ENCODE measurements around the gene WARS2. TPM values are rescaled to one million over a fixed set of nuclear protein-coding genes. Genes with fewer than 3 reads are reported as not detected.

Gene WARS2
- total and polyA plus RNA-seq, 8 donors, result 3.5 to 48.4 (median 9.5) TPM

DNA sequence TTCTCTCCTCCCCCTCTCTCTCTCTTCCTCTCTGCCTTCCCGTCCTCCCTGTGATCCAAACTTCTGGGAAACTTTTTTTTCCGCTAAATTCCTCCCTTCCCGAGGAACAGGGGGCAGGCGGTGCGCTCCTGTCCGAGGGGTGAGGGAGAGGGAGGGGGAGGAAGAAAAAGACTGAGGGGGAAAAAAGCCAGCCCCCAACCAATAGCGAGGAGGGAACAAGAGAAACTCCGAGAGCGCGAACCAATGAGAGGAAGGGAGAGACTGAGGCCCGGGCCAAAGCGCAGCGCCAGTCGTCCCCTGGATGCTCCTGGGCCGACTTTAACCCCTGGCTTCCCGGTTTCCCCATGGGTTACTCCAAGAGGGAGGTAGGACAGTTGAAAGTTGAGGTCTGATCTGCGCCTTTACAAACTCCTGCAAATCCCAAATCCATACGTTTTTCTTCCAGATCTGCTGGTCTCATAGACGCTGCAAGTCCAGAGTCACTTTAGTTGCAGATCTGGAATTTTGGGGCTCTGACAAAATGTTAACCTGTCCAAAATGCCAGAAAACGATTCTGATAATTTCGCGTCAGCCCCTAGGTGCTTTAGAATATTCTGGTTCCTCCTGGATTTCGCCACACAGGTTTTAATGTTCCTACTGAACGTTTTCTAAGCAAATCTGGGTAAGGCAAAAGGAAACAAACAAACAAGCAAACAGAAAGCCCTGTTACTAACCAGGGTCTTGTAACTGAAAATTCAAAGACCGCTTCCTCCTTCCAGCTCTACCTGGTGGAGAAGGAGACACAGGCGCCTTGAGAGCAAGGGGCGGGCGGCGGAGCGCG is 152.1 kb downstream of the WARS2 start, which contains the start of gene TBX15:
Gene TBX15 (minus strand): TSS at position 158 of the 820 bp plus-strand sequence. CDS start 548 bp downstream, outside the sequence.
- DNase-seq, result no peak
- Histone ChIP-seq H3K9me3 (peaks cover 0 to 36% (median 9%) of the 10 kb centered on the region in 4 donors), H3K27ac (no peak within 1 kb of the TSS), H3K4me1 (peaks cover 25 to 65% (median 45%) of the 10 kb centered on the region in 4 donors), H3K36me3 (no peaks in the 10 kb centered on the region), H3K4me3 (peak within 1 kb of the TSS; percentile 32 to 49 (median 42)), H3K27me3 (peaks cover 58 to 100% (median 100%) of the 10 kb centered on the region in 3 donors)
- intact Hi-C loops (cut with DNase I; ENCODE audit: low total_unique reads), result no loop called here
- TF ChIP-seq POLR2AphosphoS5 (IDR thresholded peaks at IDR 0.05) (no peak), POLR2A (IDR thresholded peaks at IDR 0.05) (no peak), EP300 (IDR thresholded peaks at IDR 0.05) (no peak)
- TF ChIP-seq, protein P1, sequence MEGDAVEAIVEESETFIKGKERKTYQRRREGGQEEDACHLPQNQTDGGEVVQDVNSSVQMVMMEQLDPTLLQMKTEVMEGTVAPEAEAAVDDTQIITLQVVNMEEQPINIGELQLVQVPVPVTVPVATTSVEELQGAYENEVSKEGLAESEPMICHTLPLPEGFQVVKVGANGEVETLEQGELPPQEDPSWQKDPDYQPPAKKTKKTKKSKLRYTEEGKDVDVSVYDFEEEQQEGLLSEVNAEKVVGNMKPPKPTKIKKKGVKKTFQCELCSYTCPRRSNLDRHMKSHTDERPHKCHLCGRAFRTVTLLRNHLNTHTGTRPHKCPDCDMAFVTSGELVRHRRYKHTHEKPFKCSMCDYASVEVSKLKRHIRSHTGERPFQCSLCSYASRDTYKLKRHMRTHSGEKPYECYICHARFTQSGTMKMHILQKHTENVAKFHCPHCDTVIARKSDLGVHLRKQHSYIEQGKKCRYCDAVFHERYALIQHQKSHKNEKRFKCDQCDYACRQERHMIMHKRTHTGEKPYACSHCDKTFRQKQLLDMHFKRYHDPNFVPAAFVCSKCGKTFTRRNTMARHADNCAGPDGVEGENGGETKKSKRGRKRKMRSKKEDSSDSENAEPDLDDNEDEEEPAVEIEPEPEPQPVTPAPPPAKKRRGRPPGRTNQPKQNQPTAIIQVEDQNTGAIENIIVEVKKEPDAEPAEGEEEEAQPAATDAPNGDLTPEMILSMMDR (IDR thresholded peaks at IDR 0.05), result no peak
- WGBS, 5 donors, result 10 to 16% (median 14%) methylated on average over 31 of the region's 31 CpGs

DNA sequence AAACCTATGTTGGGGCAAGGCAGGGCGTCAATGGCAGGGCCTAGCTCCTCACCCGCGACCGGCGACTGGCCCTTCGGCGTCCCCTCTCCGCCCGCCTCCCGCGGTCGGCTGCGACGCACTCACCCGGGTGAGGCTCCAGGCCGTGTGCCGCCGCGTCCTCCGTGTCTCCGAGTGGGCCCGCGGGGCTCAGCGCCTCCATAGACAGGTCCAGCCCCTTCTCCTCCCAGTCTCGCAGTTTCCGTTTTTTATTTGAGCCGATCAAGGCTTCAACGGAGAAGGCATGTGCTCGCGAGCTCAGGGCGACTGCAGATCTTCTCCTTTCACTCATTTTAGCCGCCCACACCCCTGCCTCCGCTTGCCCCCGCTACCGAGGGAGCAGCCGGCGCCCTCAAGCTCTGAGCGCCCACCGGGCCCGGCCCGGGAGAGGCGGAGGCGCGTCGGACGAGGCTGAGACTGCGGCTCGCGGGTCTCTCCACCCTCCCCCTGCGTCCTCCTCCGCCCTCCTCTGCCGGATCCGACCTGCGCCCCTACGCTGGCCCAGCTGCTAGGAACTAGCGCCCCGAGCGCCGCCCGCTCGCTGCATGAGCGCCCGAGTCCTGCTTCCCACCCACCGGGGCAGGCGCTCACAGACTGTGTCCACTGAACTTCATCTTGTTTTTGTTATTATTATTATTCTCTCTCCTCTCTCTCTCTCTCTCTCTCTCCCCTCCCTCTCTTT is 152.8 kb downstream of the WARS2 start:
- intact Hi-C loops (cut with DNase I; ENCODE audit: low total_unique reads), result no loop called here
- TF ChIP-seq POLR2A (IDR thresholded peaks at IDR 0.05), result no peak
- TF ChIP-seq EP300 (IDR thresholded peaks at IDR 0.05), result no peak
- TF ChIP-seq POLR2AphosphoS5 (IDR thresholded peaks at IDR 0.05), result no peak
- Histone ChIP-seq H3K4me1 (peaks cover 25 to 57% (median 43%) of the 10 kb centered on the region in 4 donors), H3K36me3 (no peaks in the 10 kb centered on the region), H3K4me3 (peak overlapping the region; percentile 32 to 49 (median 42)), H3K27ac (no peak overlapping the region), H3K9me3 (peaks cover 0 to 38% (median 8%) of the 10 kb centered on the region in 4 donors), H3K27me3 (peaks cover 58 to 100% (median 100%) of the 10 kb centered on the region in 3 donors)
- 2 to 11% (median 6%) methylated on average over 43 to 65 of the region's 65 CpGs for WGBS, 5 donors
- no peak for DNase-seq

DNA sequence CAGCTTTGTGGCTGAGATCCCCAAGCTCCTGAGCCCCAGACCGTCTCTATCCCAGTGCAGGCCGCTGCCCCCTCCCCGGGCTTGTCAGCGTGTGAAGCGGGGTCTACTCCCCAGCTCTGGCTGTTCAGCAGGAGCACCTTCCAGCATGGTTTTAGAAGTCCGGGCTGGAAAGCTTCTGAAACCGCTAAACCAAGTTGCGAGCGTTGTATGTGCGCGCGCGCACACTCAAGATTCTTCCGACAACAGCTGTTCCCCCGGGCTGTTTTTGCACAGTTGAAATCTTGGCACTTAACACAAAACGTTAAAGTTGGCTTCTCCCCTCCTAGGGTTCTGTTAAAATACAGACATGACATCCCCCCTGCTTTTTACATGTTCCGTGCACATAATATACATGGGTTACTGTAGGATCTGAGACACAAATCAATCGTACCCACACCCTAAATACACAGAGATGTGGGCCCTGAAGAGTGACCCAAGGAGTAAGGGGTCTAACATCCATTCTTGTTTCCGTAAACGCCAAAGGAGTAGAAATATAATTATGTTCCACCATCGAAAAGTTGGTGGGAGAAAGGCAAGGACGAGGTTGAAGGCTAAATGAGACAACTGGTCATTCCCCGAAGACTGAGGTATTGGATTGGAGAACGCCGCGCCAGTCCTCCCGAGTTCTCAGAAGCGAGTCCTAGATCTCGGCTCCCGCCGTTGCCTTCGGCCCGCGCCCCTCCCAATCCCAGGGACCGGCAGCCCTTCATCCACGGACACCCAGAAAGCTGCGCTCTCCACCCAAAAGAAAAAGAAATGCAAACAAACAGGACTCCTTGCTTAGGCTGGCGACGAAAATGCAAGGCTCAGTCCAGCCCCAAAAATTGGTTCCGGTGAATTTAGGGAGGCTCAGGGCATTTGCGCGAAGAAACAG is 153.6 kb downstream of the WARS2 start:
- H3K27me3 ChIP-seq, result peaks cover 51 to 100% (median 100%) of the 10 kb centered on the region in 3 donors
- peak overlapping the region; percentile 32 to 49 (median 42) for H3K4me3 ChIP-seq
- peaks cover 25 to 54% (median 42%) of the 10 kb centered on the region in 4 donors for H3K4me1 ChIP-seq
- DNase-seq, result no peak
- TF ChIP-seq, protein P1 (IDR thresholded peaks at IDR 0.05), result no peak
- TF ChIP-seq POLR2A (IDR thresholded peaks at IDR 0.05), result no peak
- no peak for TF ChIP-seq POLR2AphosphoS5 (IDR thresholded peaks at IDR 0.05)
- no peak for TF ChIP-seq EP300 (IDR thresholded peaks at IDR 0.05)
- H3K36me3 ChIP-seq, result no peaks in the 10 kb centered on the region
- no peak overlapping the region for H3K27ac ChIP-seq
- H3K9me3 ChIP-seq, result peaks cover 0 to 42% (median 8%) of the 10 kb centered on the region in 4 donors
- WGBS, 5 donors, result 11 to 17% (median 16%) methylated on average over 33 to 42 of the region's 42 CpGs
- intact Hi-C loops (cut with DNase I; ENCODE audit: low total_unique reads), result no loop called here

DNA sequence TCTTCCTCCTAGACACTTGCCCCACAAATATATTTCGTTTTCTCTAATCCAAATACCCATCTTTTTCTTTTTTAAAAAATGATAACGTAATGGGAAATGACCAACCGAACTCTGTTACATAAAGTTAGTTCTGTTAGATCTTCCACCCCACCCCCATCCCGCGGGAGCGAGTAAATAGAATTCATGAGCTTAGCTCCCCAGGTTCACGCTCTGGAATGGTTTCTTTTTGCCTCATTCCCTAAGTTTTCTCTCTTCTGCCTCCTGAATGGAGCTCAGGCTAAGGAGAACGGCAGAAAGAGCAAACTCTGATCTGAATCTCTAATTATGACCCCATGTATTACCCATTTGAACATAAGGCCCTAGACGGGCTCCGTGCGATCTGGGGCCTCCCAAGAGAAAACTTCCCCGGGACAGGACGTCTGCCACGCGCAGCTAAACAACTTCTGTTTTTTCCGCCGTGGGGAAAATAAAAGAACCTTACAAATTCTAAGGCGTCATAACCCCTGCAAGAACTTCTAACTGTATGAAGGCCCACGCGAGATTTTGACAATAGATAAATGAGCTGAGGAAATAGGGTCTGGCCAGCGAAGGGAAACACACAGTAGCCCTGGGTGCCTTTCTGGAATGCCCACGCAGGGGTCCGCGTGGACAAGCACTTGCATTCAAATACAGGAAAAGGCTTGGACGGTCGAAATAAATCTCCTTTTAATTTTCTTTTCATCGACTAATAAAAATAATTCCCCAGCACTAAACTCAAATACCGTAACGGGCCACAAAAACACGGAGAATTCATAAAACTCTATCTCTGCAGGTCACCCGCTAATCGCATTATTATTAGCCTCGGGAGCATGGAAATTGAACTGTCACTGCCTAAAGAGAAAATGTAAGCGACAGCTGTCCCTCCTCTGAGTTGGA is 154.6 kb downstream of the WARS2 start:
- no peak overlapping the region for H3K27ac ChIP-seq

More for the DNA sequence above, 154.6 kb downstream of the WARS2 start:
- Histone ChIP-seq H3K9me3 (peaks cover 0 to 42% (median 8%) of the 10 kb centered on the region in 4 donors), H3K27me3 (peaks cover 47 to 100% (median 98%) of the 10 kb centered on the region in 3 donors), H3K4me3 (no peak overlapping the region), H3K36me3 (no peaks in the 10 kb centered on the region), H3K4me1 (peaks cover 25 to 54% (median 42%) of the 10 kb centered on the region in 4 donors)
- intact Hi-C loops (cut with DNase I; ENCODE audit: low total_unique reads), result no loop called here
- 10 to 17% (median 16%) methylated on average over 34 of the region's 34 CpGs for WGBS, 5 donors
- no peak for DNase-seq
- TF ChIP-seq EP300 (IDR thresholded peaks at IDR 0.05) (no peak), POLR2A (IDR thresholded peaks at IDR 0.05) (no peak), POLR2AphosphoS5 (IDR thresholded peaks at IDR 0.05) (no peak)
- TF ChIP-seq, protein P1 (IDR thresholded peaks at IDR 0.05), result no peak
